ENCODE measurements around the gene FYB1.

FYB1 gene

DNA sequence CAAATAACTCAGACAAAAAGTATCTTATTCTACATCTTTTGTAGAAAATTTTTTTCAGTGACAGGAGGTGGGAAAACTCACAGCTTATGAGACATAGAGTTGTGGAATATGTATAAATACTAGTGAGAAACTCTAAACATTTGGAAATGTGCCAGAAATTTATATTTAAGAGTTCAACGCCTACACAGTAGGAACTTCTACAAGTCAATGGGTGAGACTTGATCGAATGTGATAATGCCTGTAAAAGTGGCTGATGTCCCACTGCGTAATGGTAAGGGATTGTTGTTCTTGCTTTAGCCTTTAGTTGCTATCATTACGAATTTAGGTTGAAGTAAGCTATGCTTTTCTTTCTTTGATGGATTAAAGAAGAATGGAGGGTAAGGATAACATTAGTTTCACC is 105.2 kb downstream of the FYB1 start:
- no peak overlapping the region for H3K27ac ChIP-seq (replicated peaks)
- TF ChIP-seq SPI1 (IDR thresholded peaks at IDR 0.05; ENCODE audit: borderline replicate concordance, low read depth) (no peak), GABPA (IDR thresholded peaks at IDR 0.05; ENCODE audit: low read depth) (no peak), POLR2AphosphoS5 (IDR thresholded peaks at IDR 0.05; ENCODE audit: low read depth) (no peak)
- TF ChIP-seq, protein P1, sequence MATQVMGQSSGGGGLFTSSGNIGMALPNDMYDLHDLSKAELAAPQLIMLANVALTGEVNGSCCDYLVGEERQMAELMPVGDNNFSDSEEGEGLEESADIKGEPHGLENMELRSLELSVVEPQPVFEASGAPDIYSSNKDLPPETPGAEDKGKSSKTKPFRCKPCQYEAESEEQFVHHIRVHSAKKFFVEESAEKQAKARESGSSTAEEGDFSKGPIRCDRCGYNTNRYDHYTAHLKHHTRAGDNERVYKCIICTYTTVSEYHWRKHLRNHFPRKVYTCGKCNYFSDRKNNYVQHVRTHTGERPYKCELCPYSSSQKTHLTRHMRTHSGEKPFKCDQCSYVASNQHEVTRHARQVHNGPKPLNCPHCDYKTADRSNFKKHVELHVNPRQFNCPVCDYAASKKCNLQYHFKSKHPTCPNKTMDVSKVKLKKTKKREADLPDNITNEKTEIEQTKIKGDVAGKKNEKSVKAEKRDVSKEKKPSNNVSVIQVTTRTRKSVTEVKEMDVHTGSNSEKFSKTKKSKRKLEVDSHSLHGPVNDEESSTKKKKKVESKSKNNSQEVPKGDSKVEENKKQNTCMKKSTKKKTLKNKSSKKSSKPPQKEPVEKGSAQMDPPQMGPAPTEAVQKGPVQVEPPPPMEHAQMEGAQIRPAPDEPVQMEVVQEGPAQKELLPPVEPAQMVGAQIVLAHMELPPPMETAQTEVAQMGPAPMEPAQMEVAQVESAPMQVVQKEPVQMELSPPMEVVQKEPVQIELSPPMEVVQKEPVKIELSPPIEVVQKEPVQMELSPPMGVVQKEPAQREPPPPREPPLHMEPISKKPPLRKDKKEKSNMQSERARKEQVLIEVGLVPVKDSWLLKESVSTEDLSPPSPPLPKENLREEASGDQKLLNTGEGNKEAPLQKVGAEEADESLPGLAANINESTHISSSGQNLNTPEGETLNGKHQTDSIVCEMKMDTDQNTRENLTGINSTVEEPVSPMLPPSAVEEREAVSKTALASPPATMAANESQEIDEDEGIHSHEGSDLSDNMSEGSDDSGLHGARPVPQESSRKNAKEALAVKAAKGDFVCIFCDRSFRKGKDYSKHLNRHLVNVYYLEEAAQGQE (IDR thresholded peaks at IDR 0.05; ENCODE audit: insufficient replicate concordance, low read depth) = no peak
- TF ChIP-seq, protein P2, sequence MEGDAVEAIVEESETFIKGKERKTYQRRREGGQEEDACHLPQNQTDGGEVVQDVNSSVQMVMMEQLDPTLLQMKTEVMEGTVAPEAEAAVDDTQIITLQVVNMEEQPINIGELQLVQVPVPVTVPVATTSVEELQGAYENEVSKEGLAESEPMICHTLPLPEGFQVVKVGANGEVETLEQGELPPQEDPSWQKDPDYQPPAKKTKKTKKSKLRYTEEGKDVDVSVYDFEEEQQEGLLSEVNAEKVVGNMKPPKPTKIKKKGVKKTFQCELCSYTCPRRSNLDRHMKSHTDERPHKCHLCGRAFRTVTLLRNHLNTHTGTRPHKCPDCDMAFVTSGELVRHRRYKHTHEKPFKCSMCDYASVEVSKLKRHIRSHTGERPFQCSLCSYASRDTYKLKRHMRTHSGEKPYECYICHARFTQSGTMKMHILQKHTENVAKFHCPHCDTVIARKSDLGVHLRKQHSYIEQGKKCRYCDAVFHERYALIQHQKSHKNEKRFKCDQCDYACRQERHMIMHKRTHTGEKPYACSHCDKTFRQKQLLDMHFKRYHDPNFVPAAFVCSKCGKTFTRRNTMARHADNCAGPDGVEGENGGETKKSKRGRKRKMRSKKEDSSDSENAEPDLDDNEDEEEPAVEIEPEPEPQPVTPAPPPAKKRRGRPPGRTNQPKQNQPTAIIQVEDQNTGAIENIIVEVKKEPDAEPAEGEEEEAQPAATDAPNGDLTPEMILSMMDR (IDR thresholded peaks at IDR 0.05; ENCODE audit: insufficient read depth, low read length) = no peak
- no peaks in the 10 kb centered on the region for H3K27me3 ChIP-seq (ENCODE audit: insufficient read depth, poor library complexity, severe bottlenecking)
- no peak for DNase-seq (ENCODE audit: low read depth in 1 of 2, low spot score in 1 of 2)
- H3K4me3 ChIP-seq (replicated peaks; ENCODE audit: insufficient read depth, low read length) = no peak overlapping the region

DNA sequence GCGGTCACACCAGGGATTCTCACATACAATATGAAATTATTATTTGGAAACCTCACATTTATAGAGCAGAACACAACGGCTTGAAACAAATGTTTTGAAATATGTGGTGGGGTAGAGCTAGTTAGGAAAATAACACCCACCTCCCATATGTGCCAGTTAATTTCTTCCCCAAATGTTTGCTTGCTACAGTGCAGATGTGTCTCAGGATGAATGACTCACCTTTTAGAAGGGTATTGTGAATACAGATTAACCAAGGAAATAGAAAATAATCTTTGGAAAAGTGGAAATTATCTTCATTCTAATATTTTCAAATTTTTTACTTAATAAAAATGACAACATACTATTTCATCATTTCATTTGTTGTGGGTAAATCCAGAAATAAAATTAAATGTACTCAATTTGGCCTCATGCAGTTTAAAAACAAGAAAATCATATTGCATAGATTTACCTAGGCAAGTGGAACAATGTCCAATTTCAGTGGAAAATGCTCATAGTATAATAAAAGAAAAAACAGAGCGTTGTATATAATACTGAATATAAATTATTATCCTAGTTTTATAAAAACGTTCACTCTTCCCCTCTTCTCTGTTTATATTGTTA is 105.9 kb downstream of the FYB1 start:
- Histone ChIP-seq H3K4me3 (replicated peaks; ENCODE audit: insufficient read depth, low read length) (no peak overlapping the region), H3K27ac (replicated peaks) (no peak overlapping the region), H3K27me3 (ENCODE audit: insufficient read depth, poor library complexity, severe bottlenecking) (no peaks in the 10 kb centered on the region)
- TF ChIP-seq POLR2AphosphoS5 (IDR thresholded peaks at IDR 0.05; ENCODE audit: low read depth) (no peak), GABPA (IDR thresholded peaks at IDR 0.05; ENCODE audit: low read depth) (no peak), SPI1 (IDR thresholded peaks at IDR 0.05; ENCODE audit: borderline replicate concordance, low read depth) (no peak)
- TF ChIP-seq, protein P2 (IDR thresholded peaks at IDR 0.05; ENCODE audit: insufficient read depth, low read length) = no peak
- TF ChIP-seq, protein P1 (IDR thresholded peaks at IDR 0.05; ENCODE audit: insufficient replicate concordance, low read depth) = no peak
- no peak for DNase-seq (ENCODE audit: low read depth in 1 of 2, low spot score in 1 of 2)

DNA sequence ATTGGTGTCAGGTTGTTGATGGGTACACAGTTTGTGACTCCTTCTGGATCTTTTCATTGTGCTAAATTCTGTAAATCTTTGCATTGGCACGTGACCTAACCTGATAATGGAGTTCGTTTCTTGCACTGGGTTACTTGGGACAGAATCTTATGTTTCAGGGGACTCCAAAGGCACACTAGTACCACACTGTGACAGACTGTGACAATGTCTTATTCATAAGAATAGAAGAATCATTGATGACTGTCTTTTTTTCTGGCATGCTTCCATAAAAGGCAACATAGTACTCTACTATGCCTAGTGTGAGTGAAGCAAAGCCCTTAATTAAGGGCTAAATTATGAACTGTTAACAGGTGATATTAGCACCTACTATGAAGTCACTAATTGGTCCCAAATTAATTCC is 109.8 kb downstream of the FYB1 start:
- Histone ChIP-seq H3K27me3 (ENCODE audit: insufficient read depth, poor library complexity, severe bottlenecking) (no peaks in the 10 kb centered on the region), H3K4me3 (replicated peaks; ENCODE audit: insufficient read depth, low read length) (no peak overlapping the region), H3K27ac (replicated peaks) (no peak overlapping the region)
- no peak for DNase-seq (ENCODE audit: low read depth in 1 of 2, low spot score in 1 of 2)
- TF ChIP-seq, protein P1 (IDR thresholded peaks at IDR 0.05; ENCODE audit: insufficient replicate concordance, low read depth) = no peak
- TF ChIP-seq SPI1 (IDR thresholded peaks at IDR 0.05; ENCODE audit: borderline replicate concordance, low read depth) (no peak), POLR2AphosphoS5 (IDR thresholded peaks at IDR 0.05; ENCODE audit: low read depth) (no peak), GABPA (IDR thresholded peaks at IDR 0.05; ENCODE audit: low read depth) (no peak)
- TF ChIP-seq, protein P2 (IDR thresholded peaks at IDR 0.05; ENCODE audit: insufficient read depth, low read length) = no peak

Measured in HL-60 (cell line).